Ascending aorta (tissue), 2 donors: ENCODE measurements around the gene SULT4A1. TPM values are rescaled to one million over a fixed set of nuclear protein-coding genes. Genes with fewer than 3 reads are reported as not detected.

Source experiments
- DNase-seq, 2 donors: peaks; one replicate each; pipeline ENCODE4 v3.0.0-alpha.2; 2019; ENCODE audit warnings: low spot score in 2 of 2
- H3K27ac ChIP-seq, 2 donors: fragments of 200-600 bp; sonication (generic); one replicate each; pipeline ENCODE4 v1.5.1; 2016 to 2017; ENCODE audit warnings: mild to moderate bottlenecking in 1 of 2
- H3K27me3 ChIP-seq: fragments of 200-600 bp; sonication (generic); one replicate; pipeline ENCODE4 v1.5.1; 2017
- H3K36me3 ChIP-seq, 2 donors: fragments of 200-600 bp; sonication (generic); one replicate each; pipeline ENCODE4 v1.5.1; 2016
- H3K4me1 ChIP-seq, 2 donors: fragments of 200-600 bp; sonication (generic); one replicate each; pipeline ENCODE4 v1.5.1; 2016 to 2017; ENCODE audit warnings: mild to moderate bottlenecking in 1 of 2
- H3K4me3 ChIP-seq, 2 donors: fragments of 200-600 bp; sonication (generic); one replicate each; pipeline ENCODE4 v1.5.1; 2016 to 2017; ENCODE audit warnings: mild to moderate bottlenecking in 1 of 2
- H3K9me3 ChIP-seq, 2 donors: fragments of 200-600 bp; sonication (generic); one replicate each; pipeline ENCODE4 v1.5.1; 2016
- intact Hi-C: fragments of 100-400 bp; cut with DNase I; formaldehyde crosslinking; loops from one replicate; pipeline ENCODE4 v1.15.1; 2023
- total RNA-seq: library from RNA; depleted of rRNA; stranded (reverse); fragments of >200 nt; gene quantifications from one replicate; pipeline ENCODE4 v1.1.0, GENCODE V29; 2016
- TF ChIP-seq, protein P1 (sequence below), 3 experiments: fragments of 200-600 bp in 2 of 3; fragments of 450-650 bp in 1 of 3; sonication (generic) in 2 of 3; IDR thresholded peaks; one replicate each; pipeline ENCODE4 v1.5.1; 2016 to 2019; ENCODE audit warnings: antibody characterized with exemption in 3 of 3, mild to moderate bottlenecking in 1 of 3, moderate library complexity in 1 of 3

SULT4A1 gene
- total RNA-seq, 1 donor from 2014 or later = not detected

DNA sequence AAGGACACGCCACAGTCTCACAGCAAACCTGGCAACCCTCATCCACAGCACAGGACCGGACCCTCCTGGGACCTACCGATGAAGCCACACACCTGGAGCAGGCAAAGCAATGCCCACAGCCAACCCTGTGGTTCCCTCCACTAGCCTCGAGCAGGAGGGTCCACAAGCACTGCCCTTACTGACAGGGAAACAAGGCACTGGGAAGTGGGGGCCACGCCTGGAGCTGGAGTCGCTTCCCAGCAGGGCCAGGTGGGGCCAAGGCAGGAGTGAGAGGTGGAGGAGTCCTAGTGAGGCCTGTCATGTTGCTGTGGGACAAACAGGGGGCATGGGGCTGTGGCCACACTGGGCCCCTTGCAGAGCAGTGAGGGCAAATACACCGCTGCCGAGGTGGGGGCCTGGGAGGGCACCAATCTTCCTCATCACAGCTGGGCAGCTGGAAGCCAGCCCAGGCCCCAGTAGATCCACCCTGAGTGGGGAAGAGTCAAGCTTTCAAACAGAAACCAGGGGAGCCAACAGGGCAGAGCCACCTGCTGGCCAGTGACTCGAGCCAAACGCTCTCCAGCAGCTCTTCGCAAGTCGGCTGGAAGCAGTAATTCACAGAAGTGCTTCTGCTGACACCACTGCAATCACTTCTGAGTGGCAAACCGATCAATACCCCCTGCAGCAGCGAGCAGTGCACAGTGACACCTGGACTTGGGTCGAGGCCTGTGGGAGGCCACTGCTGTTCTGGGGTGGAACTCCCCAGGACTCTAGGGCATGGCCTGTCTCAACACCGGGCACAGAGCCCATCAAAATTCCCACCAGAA, 13.7 kb downstream of the SULT4A1 start:
- DNase-seq = peak; percentile 4 to 53
- Histone ChIP-seq H3K27ac (no peak overlapping the region), H3K27me3 (no peaks in the 10 kb centered on the region), H3K36me3 (no peaks in the 10 kb centered on the region), H3K9me3 (no peaks in the 10 kb centered on the region), H3K4me1 (no peaks in the 10 kb centered on the region), H3K4me3 (no peak overlapping the region)
- intact Hi-C loops = no loop called here
- TF ChIP-seq, protein P1, sequence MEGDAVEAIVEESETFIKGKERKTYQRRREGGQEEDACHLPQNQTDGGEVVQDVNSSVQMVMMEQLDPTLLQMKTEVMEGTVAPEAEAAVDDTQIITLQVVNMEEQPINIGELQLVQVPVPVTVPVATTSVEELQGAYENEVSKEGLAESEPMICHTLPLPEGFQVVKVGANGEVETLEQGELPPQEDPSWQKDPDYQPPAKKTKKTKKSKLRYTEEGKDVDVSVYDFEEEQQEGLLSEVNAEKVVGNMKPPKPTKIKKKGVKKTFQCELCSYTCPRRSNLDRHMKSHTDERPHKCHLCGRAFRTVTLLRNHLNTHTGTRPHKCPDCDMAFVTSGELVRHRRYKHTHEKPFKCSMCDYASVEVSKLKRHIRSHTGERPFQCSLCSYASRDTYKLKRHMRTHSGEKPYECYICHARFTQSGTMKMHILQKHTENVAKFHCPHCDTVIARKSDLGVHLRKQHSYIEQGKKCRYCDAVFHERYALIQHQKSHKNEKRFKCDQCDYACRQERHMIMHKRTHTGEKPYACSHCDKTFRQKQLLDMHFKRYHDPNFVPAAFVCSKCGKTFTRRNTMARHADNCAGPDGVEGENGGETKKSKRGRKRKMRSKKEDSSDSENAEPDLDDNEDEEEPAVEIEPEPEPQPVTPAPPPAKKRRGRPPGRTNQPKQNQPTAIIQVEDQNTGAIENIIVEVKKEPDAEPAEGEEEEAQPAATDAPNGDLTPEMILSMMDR (IDR thresholded peaks at IDR 0.05) = no peak

DNA sequence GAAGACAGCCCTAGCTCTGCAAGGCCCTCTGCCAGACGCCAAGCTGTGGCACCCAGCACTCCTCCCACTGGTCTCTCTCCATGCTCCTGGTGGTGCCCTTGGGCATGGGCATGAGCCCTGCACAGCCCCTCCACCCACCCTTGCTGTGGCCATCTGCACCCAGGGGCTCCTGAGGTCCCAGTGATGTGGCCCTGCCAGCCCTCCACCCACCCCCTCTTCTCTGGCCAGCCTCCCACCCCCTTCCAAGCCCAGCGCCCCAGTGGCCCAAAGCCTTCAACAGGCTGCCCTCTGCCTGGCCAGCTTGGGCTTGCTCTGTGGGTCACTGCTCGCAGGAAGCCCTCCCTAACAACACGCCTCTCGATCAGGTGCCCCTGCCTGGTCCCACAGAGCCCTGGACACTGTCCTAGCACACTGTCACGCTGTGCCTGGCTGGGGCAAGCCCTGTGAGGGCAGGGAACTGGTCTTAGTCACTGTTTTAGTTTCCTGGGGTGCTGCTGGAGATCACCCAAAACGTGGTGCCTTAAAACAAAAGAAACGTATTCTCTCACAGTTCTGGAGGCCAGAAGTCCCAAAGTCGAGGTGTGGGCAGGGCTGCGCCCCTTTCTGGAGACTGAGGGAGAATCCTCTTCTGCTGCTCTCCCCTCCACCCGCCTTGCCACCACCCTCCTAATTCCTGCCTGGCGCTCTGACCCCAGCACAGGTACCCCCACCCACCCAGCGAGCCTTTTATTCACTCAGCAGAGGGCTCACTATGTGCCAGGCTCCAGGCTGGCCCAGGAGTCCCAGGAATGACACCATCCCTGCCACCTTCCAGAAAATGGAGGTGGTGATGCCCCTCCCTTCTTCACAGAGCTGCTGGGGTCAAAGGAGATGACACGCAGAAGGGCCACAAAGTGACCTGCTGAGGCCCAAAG, 14.7 kb downstream of the SULT4A1 start:
- Histone ChIP-seq H3K36me3 (no peaks in the 10 kb centered on the region), H3K27me3 (no peaks in the 10 kb centered on the region), H3K4me1 (no peaks in the 10 kb centered on the region), H3K9me3 (no peaks in the 10 kb centered on the region), H3K4me3 (no peak overlapping the region), H3K27ac (no peak overlapping the region)
- TF ChIP-seq, protein P1 (IDR thresholded peaks at IDR 0.05) = no peak
- peak in 1 of 2 donors; percentile 42 for DNase-seq
- intact Hi-C loops = no loop called here

DNA sequence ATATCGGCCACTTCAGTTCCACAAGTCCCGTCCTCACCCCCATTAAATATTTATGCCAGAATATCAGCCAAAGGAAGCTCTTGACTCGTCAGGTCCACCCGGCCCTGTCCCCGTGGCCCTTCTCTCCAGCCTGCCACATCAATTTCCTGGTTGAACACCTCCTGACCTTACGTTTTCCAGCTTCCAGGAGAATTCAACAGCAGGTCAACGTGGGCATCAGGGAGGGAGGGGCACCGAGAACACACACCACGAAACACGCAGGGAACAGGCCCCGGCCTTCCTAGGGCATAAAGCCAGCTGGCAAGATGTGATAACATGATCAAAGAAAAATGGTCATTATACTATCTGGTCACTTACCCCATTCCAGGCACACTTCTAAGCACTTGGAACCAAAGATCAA, 15.3 kb downstream of the SULT4A1 start:
- no peak for DNase-seq
- no peak overlapping the region for H3K4me3 ChIP-seq
- TF ChIP-seq, protein P1 (IDR thresholded peaks at IDR 0.05) = no peak
- no peaks in the 10 kb centered on the region for H3K9me3 ChIP-seq
- intact Hi-C loops = no loop called here
- no peaks in the 10 kb centered on the region for H3K36me3 ChIP-seq
- no peak overlapping the region for H3K27ac ChIP-seq
- no peaks in the 10 kb centered on the region for H3K27me3 ChIP-seq
- no peaks in the 10 kb centered on the region for H3K4me1 ChIP-seq

DNA sequence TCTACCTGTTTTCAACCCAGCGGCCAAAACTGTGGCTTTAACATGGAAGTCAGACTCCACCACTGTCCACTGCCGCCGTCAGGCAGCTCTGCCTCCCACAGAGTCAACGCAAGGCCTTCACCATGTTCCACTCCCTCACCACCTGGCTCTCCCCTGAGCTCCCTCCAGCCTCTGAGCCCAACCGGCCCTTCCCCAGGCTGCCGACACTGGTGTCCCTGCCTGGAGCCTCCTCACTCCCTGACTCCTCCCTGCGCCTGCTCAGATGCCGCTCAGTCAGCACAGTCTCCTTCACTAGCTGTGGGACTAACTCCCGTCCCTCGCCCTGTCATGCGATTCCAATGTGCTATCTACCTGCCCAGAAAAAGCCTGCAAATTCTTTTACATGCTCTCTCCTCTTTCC, 16.3 kb downstream of the SULT4A1 start:
- no peak for DNase-seq
- TF ChIP-seq, protein P1 (IDR thresholded peaks at IDR 0.05) = no peak
- H3K27me3 ChIP-seq = no peaks in the 10 kb centered on the region
- no peaks in the 10 kb centered on the region for H3K36me3 ChIP-seq
- H3K4me3 ChIP-seq = no peak overlapping the region
- intact Hi-C loops = no loop called here
- no peaks in the 10 kb centered on the region for H3K4me1 ChIP-seq
- no peaks in the 10 kb centered on the region for H3K9me3 ChIP-seq
- no peak overlapping the region for H3K27ac ChIP-seq

DNA sequence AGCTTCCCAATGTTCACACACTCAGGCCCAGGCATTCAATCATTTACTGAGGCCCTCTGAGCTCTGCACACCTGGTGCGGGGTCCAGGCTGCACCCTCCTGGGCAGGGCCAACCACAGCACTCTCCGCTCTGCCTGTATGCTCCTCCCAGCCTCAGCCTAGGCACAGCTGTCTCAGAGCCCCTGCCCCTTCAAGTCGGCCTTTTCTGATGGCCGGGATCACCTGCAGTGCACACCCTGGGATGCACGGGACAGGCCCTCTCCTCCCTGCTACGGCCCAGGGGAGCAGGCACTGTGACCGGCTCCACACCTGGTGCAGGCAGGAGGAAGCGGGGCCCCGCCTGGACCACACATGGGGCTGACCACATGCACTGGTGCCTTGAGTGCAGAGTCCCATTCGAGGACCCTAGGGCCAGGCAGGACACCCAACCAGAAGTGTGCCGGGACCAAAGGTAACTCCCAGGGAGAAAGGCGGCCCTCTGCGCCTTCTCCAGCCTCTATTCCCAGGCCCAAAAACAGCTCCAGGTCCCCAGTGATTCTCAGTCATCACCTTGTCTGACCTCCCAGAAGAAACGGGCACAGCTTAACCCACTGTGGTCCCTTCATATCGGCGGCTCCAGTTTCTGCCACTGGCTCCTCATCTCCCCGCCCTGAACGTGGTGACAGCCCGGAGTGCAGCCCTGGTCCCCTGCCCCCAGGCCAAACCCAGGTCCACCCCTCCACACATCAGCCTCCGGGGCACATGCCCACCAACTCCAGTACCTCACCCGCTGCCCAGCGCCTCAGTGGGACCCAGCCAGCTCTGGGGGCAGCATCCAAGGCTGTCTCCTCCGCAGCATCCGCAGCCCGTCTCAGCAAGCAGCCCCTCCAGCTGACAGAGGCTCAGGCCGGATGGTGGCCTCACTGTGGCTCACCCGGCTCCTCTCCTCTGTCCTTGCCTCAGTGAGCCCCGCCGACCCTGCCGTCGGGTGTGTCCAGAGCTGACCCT, 17.5 kb downstream of the SULT4A1 start:
- no peaks in the 10 kb centered on the region for H3K36me3 ChIP-seq
- TF ChIP-seq, protein P1 (IDR thresholded peaks at IDR 0.05) = no peak

More for the DNA sequence above, 17.5 kb downstream of the SULT4A1 start:
- intact Hi-C loops = no loop called here
- Histone ChIP-seq H3K4me3 (no peak overlapping the region), H3K27ac (no peak overlapping the region), H3K4me1 (no peaks in the 10 kb centered on the region), H3K9me3 (no peaks in the 10 kb centered on the region), H3K27me3 (no peaks in the 10 kb centered on the region)
- no peak for DNase-seq
